Stimulated activated naive CD8-positive, alpha-beta T cell treated with anti-CD3 and anti-CD28 coated beads, Interleukin-15, Interleukin-2, amounts not matched to agents 100 U/mL and 50 U/mL, for 24 hours (primary cell): ENCODE data around the gene ZNF287.

Experiments
- ATAC-seq: fragments of 150-1000 bp; cut with Tn5 transposase; one replicate; pipeline ENCODE4 v1.10.0; 2021
- DNase-seq: peaks from one replicate; pipeline ENCODE4 v3.0.0; 2021

Gene ZNF287

DNA sequence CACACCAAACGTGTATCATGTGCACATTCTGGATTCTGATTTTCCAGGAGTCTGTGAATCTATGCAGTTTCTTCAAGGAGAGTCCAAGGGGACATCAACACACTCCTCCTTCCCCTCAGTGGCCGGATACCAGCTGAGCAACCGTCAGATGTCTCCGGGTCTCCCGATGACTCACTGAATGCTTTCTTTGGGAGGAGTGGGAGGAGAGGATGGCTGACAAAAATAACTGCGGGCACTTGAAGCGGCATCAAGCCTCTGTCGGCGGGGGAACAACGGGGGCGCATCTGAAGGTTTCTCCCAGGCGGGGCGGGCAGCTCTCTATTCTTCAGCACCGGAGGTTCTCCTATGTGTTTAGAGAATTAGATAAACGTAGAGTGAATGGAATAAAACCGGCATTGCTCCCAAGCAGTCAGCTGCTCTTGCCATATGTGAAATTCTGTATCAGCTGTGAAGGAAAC lies 52.4 kb downstream of the ZNF287 start:
- DNase-seq (no peak), ATAC-seq (no peak)

GRCh38 chr17:16515933-16516332 lies 53.1 kb downstream of the ZNF287 start:
- no peak for ATAC-seq
- DNase-seq, result no peak

- ATAC-seq, result no peak
- no peak for DNase-seq
Measured at GRCh38 chr17:16513873-16514272, 55.1 kb downstream of the ZNF287 start.

- no peak for ATAC-seq
Measured at GRCh38 chr17:16512011-16512410, 57.0 kb downstream of the ZNF287 start.

DNA sequence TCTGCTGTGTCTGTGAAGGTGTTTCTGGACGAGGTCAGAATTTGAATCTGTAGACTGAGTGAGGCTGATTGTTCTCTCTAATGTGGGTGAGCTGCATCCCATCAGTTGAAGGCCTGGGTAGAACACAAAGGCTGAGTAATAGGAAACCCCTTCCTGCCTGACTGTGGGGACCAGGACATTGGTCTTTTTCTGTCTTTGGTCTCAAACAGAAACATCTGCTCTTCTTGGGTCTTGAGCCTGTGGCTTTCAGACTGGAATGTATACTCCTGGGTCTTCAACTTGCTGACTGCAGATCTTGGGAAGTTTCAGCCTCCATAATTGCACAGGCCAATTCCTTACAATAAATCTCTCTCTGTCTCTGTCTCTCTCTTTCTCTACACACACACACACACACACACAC lies 57.4 kb downstream of the ZNF287 start:
- ATAC-seq (no peak), DNase-seq (no peak)

More at GRCh38 chr17:16512011-16512410, 57.0 kb downstream of the ZNF287 start:
- DNase-seq, result no peak

DNA sequence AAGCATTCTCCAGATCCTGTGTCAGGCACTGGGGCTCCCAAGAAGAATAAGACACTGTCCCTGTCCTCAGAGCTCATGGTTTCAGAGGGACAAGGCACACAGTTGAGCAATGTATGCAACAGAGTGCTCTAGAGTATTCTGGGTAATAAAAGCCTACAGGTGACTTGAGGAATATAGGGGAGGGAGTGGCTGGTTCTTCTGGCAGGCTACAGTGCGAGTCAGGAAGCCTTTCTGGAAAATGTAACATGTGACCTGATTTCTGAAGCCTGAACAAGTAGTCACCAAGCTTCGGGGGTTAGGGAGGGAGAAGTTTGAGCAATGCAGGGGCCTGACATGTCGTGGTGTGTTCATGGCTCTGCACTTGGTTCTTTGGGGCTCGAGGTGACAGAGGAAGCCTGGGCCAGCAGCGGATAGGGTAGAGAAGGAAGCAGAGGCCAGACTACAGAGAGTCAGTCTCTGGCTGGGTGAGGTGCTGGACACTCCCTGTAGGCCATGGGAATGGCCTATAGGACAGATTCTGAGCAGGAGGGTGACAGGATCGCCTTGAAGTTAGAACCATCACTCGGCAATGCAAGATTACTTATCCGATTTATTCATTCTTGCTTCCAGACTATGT lies 61.0 kb downstream of the ZNF287 start:
- no peak for ATAC-seq
- no peak for DNase-seq

GRCh38 chr17:16506188-16506587 lies 62.8 kb downstream of the ZNF287 start:
- no peak for DNase-seq
- no peak for ATAC-seq

DNA sequence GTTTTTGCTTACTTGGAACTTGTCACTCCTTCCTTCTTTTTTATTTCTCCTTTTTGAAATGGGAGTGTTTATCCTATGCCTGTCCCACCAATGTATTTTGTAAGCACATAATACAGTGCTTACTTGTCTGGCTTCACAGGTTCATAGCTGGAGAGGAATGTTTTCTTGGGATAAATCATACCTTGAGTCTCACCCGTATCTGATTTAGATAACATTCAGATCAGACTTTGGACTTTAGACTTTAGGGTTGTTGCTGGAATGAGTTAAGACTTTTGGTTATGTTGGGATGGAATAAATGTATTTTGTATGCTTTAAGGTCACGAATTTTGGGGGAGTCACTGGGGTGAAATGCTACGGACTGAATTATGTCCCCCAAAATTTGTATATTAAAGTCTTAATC lies 64.0 kb downstream of the ZNF287 start:
- ATAC-seq (no peak), DNase-seq (no peak)
